GM12892 (cell line): Measurements from ENCODE around the gene PRKAR1B.

Experiments
- DNase-seq: peaks from one replicate; pipeline ENCODE4 v3.0.0; 2011; ENCODE audit not compliant: insufficient read length
- FAIRE-seq: peaks from 2 replicates; lab custom pipeline; 2011; peaks lifted over from hg19 to GRCh38; lab: Jason Lieb, UNC
- POLR2A ChIP-seq: IDR thresholded peaks from 2 replicates; pipeline ENCODE4 v1.6.1; 2011; ENCODE audit warnings: low read depth, low read length, control low read depth
- POLR2AphosphoS5 ChIP-seq: IDR thresholded peaks from 2 replicates; pipeline ENCODE4 v1.6.1; 2011; ENCODE audit warnings: low read depth, low read length, control low read depth
- TAF1 ChIP-seq: IDR thresholded peaks from 2 replicates; pipeline ENCODE4 v1.6.1; 2011; ENCODE audit warnings: low read depth, mild to moderate bottlenecking, control low read depth, low read length, borderline replicate concordance

The PRKAR1B gene

GRCh38 chr7:767941-768731, 41.1 kb upstream of the PRKAR1B start:
- FAIRE-seq = no peak
- no peak for TF ChIP-seq POLR2AphosphoS5
- no peak for TF ChIP-seq TAF1
- TF ChIP-seq POLR2A = no peak
- DNase-seq = no peak

DNA sequence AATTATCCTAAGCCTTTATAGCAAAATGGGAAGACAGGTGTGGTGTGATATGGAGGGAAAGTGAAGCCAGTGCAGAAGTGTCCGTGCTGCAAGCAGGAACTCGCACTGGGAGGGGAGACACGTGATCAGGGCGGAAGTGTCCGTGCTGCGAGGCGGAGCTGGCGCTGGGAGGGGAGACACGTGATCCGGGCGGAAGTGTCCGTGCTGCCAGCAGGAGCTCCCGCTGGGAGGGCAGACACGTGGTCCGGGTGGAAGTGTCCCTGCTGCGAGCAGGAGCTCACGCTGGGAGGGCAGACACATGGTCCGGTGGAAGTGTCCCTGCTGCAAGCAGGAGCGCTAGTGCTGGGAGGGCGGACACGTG, 40.5 kb upstream of the PRKAR1B start:
- TF ChIP-seq POLR2A (no peak), TAF1 (no peak), POLR2AphosphoS5 (no peak)
- DNase-seq (no peak), FAIRE-seq (no peak)

- FAIRE-seq = no peak
- DNase-seq = no peak
- TF ChIP-seq TAF1 (no peak), POLR2AphosphoS5 (no peak), POLR2A (no peak)
Observed at GRCh38 chr7:765383-765782, 38.3 kb upstream of the PRKAR1B start.

GRCh38 chr7:763762-764161, 36.7 kb upstream of the PRKAR1B start:
- no peak for FAIRE-seq
- no peak for TF ChIP-seq POLR2AphosphoS5
- TF ChIP-seq TAF1 = no peak
- no peak for TF ChIP-seq POLR2A
- no peak for DNase-seq

- DNase-seq = no peak
- no peak for FAIRE-seq
- TF ChIP-seq POLR2A (no peak), TAF1 (no peak), POLR2AphosphoS5 (no peak)
Observed at GRCh38 chr7:762885-763284, 35.8 kb upstream of the PRKAR1B start.

- TF ChIP-seq POLR2A = no peak
- no peak for TF ChIP-seq TAF1
- TF ChIP-seq POLR2AphosphoS5 = no peak
- DNase-seq = no peak
- FAIRE-seq = no peak
Observed at GRCh38 chr7:761631-762030, 34.5 kb upstream of the PRKAR1B start.

GRCh38 chr7:761101-761500, 34.0 kb upstream of the PRKAR1B start:
- FAIRE-seq (no peak), DNase-seq (no peak)
- no peak for TF ChIP-seq TAF1
- no peak for TF ChIP-seq POLR2A
- no peak for TF ChIP-seq POLR2AphosphoS5

GRCh38 chr7:760006-760405, 32.9 kb upstream of the PRKAR1B start:
- DNase-seq = no peak
- FAIRE-seq = no peak
- TF ChIP-seq POLR2A (no peak), TAF1 (no peak), POLR2AphosphoS5 (no peak)

GRCh38 chr7:759569-759968, 32.5 kb upstream of the PRKAR1B start:
- DNase-seq (no peak), FAIRE-seq (no peak)
- TF ChIP-seq POLR2A = no peak
- TF ChIP-seq POLR2AphosphoS5 = no peak
- no peak for TF ChIP-seq TAF1

GRCh38 chr7:757741-758163, 30.7 kb upstream of the PRKAR1B start:
- DNase-seq = no peak
- no peak for TF ChIP-seq TAF1
- TF ChIP-seq POLR2AphosphoS5 = no peak
- no peak for TF ChIP-seq POLR2A
- no peak for FAIRE-seq

GRCh38 chr7:756928-757560, 30.0 kb upstream of the PRKAR1B start:
- no peak for FAIRE-seq
- DNase-seq = no peak
- TF ChIP-seq POLR2AphosphoS5 (no peak), TAF1 (no peak), POLR2A (no peak)

- TF ChIP-seq TAF1 (no peak), POLR2A (no peak), POLR2AphosphoS5 (no peak)
- no peak for FAIRE-seq
- DNase-seq = no peak
Observed at GRCh38 chr7:756231-756927, 29.3 kb upstream of the PRKAR1B start.
